ENCODE results near the gene PKD2L1.

Gene PKD2L1

DNA sequence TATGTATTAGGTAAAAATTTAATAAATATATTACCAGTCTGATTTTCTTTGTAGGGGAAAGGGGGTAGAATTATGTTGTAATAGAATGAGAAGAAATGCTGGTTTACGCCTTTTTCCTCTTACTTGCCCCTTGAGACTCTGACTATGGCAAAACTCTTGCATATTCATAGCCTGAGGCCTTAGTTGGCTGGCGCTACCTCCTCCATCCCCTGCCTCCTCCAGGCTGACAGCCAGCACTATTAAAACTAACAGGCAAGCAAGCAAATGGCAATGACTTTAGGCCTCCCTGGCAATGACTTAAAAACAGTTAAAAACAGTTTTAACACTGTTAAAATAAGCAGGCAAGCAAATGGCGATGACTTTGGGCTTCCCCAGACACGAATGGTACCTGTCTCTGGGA, 14.4 kb downstream of the PKD2L1 start:
- Histone ChIP-seq H3K9ac (ENCODE audit: low read length) (no peak overlapping the region), H3K27me3 (ENCODE audit: low read length) (0 out of 2 replicates have a peak, but pooled peaks cover 3% of the 10 kb centered on the region), H3K9me3 (ENCODE audit: insufficient read depth, low read length) (no peaks in the 10 kb centered on the region), H3K79me2 (ENCODE audit: insufficient read depth, low read length) (no peaks in the 10 kb centered on the region), H4K20me1 (ENCODE audit: low read depth, low read length) (no peaks in the 10 kb centered on the region), H2AFZ (ENCODE audit: low read depth, low read length, severe bottlenecking) (no peak overlapping the region), H3F3A (ENCODE audit: insufficient read depth) (no peaks in the 10 kb centered on the region), H3K9me2 (replicated peaks; ENCODE audit: insufficient read depth, low read length) (no peaks in the 10 kb centered on the region), H3K27ac (ENCODE audit: low read depth, low read length) (no peak overlapping the region), H3K36me3 (ENCODE audit: low read length) (no peaks in the 10 kb centered on the region), H3K4me2 (ENCODE audit: low read depth, low read length, poor library complexity, severe bottlenecking) (no peak overlapping the region), H3K4me3 (ENCODE audit: insufficient read depth, low read length, poor library complexity, severe bottlenecking) (no peak overlapping the region)
- TF ChIP-seq CTCF (IDR thresholded peaks at IDR 0.05; ENCODE audit: insufficient read depth, low read length, poor library complexity, severe bottlenecking) (no peak), EZH2phosphoT487 (conservative IDR thresholded peaks at IDR 0.05; ENCODE audit: low read length) (no peak)

DNA sequence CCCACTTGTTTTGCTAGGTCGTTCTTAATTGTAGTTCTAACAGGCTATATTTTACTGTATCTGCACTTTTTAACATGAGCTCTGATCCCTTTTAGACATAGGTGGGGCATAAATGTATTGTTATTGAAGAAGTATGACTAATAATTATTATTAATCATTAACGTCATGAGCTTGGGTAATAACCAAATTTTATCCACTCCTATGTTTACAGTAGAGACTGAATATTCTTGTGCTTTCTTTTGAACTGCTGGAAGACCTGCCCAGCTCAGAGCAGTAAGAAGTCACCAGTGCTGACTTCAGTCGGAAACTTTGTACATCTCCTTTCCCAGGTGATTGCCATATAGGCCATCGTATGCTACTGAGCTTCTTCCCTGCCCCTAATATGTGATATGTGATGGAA, 18.7 kb downstream of the PKD2L1 start:
- TF ChIP-seq CTCF (IDR thresholded peaks at IDR 0.05; ENCODE audit: insufficient read depth, low read length, poor library complexity, severe bottlenecking) = no peak
- TF ChIP-seq EZH2phosphoT487 (conservative IDR thresholded peaks at IDR 0.05; ENCODE audit: low read length) = no peak
- Histone ChIP-seq H3K4me2 (ENCODE audit: low read depth, low read length, poor library complexity, severe bottlenecking) (no peak overlapping the region), H3K9me3 (ENCODE audit: insufficient read depth, low read length) (no peaks in the 10 kb centered on the region), H4K20me1 (ENCODE audit: low read depth, low read length) (no peaks in the 10 kb centered on the region), H3K79me2 (ENCODE audit: insufficient read depth, low read length) (no peaks in the 10 kb centered on the region), H3K27ac (ENCODE audit: low read depth, low read length) (no peak overlapping the region), H3K36me3 (ENCODE audit: low read length) (no peaks in the 10 kb centered on the region), H3K9me2 (replicated peaks; ENCODE audit: insufficient read depth, low read length) (no peaks in the 10 kb centered on the region), H3K27me3 (ENCODE audit: low read length) (0 out of 2 replicates have a peak, but pooled peaks cover 3% of the 10 kb centered on the region), H2AFZ (ENCODE audit: low read depth, low read length, severe bottlenecking) (no peak overlapping the region), H3K4me3 (ENCODE audit: insufficient read depth, low read length, poor library complexity, severe bottlenecking) (no peak overlapping the region), H3F3A (ENCODE audit: insufficient read depth) (no peaks in the 10 kb centered on the region), H3K9ac (ENCODE audit: low read length) (no peak overlapping the region)

DNA sequence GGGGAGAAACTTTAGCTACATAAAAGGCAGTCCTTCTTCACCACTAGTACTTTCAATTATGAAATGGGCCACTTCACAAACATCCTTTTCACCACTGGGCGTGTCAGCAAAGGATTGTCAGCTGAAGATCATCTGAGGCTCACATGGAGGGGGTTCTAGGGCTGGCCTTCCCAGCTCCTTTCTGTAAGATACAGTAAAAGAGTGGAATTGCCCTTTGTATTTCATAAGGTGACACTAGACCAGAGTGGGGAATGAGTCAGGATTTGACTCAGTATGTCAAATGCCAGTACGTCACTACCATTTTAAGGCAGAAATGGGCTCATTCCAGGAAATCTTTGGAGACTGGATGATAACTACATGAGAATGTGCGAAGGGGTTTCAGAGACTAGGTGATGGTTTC, 22.3 kb downstream of the PKD2L1 start:
- Histone ChIP-seq H3K4me3 (ENCODE audit: insufficient read depth, low read length, poor library complexity, severe bottlenecking) (no peak overlapping the region), H3F3A (ENCODE audit: insufficient read depth) (no peaks in the 10 kb centered on the region), H3K9me3 (ENCODE audit: insufficient read depth, low read length) (no peaks in the 10 kb centered on the region), H3K36me3 (ENCODE audit: low read length) (no peaks in the 10 kb centered on the region), H2AFZ (ENCODE audit: low read depth, low read length, severe bottlenecking) (no peak overlapping the region), H3K27ac (ENCODE audit: low read depth, low read length) (no peak overlapping the region), H4K20me1 (ENCODE audit: low read depth, low read length) (no peaks in the 10 kb centered on the region), H3K9me2 (replicated peaks; ENCODE audit: insufficient read depth, low read length) (no peaks in the 10 kb centered on the region), H3K4me2 (ENCODE audit: low read depth, low read length, poor library complexity, severe bottlenecking) (no peak overlapping the region), H3K79me2 (ENCODE audit: insufficient read depth, low read length) (no peaks in the 10 kb centered on the region), H3K27me3 (ENCODE audit: low read length) (no peaks in the 10 kb centered on the region), H3K9ac (ENCODE audit: low read length) (no peak overlapping the region)
- TF ChIP-seq CTCF (IDR thresholded peaks at IDR 0.05; ENCODE audit: insufficient read depth, low read length, poor library complexity, severe bottlenecking) (no peak), EZH2phosphoT487 (conservative IDR thresholded peaks at IDR 0.05; ENCODE audit: low read length) (no peak)
